HEK293 (cell line): ENCODE measurements around the gene PLEKHA3.

Experiments used
- CTCF ChIA-PET: fragments of 350-600 bp; formaldehyde crosslinking; extraction: SDS; loops from one replicate; lab custom pipeline; 2021; ENCODE audit warnings: antibody characterized with exemption; lab: Yijun Ruan, JAX
- POLR2A ChIA-PET: fragments of 300-600 bp; formaldehyde crosslinking; extraction: SDS; loops from one replicate; lab custom pipeline; 2020; ENCODE audit warnings: antibody characterized with exemption, inconsistent platforms; lab: Yijun Ruan, JAX
- H3K27ac ChIP-seq: fragments of 200-500 bp; sonication (Bioruptor generic); 2 replicates; pipeline ENCODE4 v1.5.1; 2014; ENCODE audit warnings: low read depth, low read length, control low read depth, inconsistent platforms; ENCODE audit errors: extremely low read depth
- H3K36me3 ChIP-seq, 2 experiments: fragments of 200-500 bp in 1 of 2; sonication (Bioruptor generic) in 1 of 2; 1 replicate in 1 of 2; 2 replicates in 1 of 2; pipeline ENCODE4 v1.5.1; 2014 to 2017; ENCODE audit warnings: inconsistent platforms in 2 of 2, low read length in 2 of 2; ENCODE audit not compliant: control insufficient read depth in 2 of 2, insufficient read depth in 1 of 2
- H3K4me1 ChIP-seq: fragments of 200-500 bp; sonication (Bioruptor generic); 2 replicates; pipeline ENCODE4 v1.5.1; 2014; ENCODE audit warnings: mild to moderate bottlenecking, low read length, inconsistent platforms; ENCODE audit not compliant: control insufficient read depth, insufficient read depth
- H3K4me3 ChIP-seq: 2 replicates; pipeline ENCODE4 v1.5.1; 2011; ENCODE audit warnings: low read depth, mild to moderate bottlenecking, control low read depth, low read length, moderate library complexity
- H3K9me3 ChIP-seq: fragments of 200-500 bp; sonication (Bioruptor generic); 2 replicates; pipeline ENCODE4 v1.5.1; 2014; ENCODE audit warnings: low read depth, low read length, inconsistent platforms; ENCODE audit not compliant: control insufficient read depth, insufficient read depth
- ATF2 ChIP-seq: fragments of 450-650 bp; formaldehyde crosslinking; IDR thresholded peaks from 2 replicates; pipeline ENCODE4 v1.5.1; 2016; ENCODE audit warnings: missing biosample characterization, missing genetic modification characterization, low read depth
- BCL11A ChIP-seq: fragments of 450-650 bp; formaldehyde crosslinking; IDR thresholded peaks from 2 replicates; pipeline ENCODE4 v1.5.1; 2016; ENCODE audit warnings: low read depth, missing biosample characterization, missing genetic modification characterization
- EGR2 ChIP-seq: fragments of 450-650 bp; formaldehyde crosslinking; IDR thresholded peaks from 2 replicates; pipeline ENCODE4 v1.5.1; 2016; ENCODE audit warnings: low read depth, missing biosample characterization, missing genetic modification characterization
- GFI1B ChIP-seq: fragments of 450-650 bp; formaldehyde crosslinking; IDR thresholded peaks from 2 replicates; pipeline ENCODE4 v1.5.1; 2016; ENCODE audit warnings: missing biosample characterization, missing genetic modification characterization
- KLF10 ChIP-seq: fragments of 450-650 bp; IDR thresholded peaks from 2 replicates; pipeline ENCODE4 v1.5.1; 2018; ENCODE audit warnings: missing biosample characterization, mild to moderate bottlenecking, missing genetic modification characterization
- ZBTB1 ChIP-seq: fragments of 450-650 bp; formaldehyde crosslinking; IDR thresholded peaks from 2 replicates; pipeline ENCODE4 v1.5.1; 2016; ENCODE audit warnings: missing biosample characterization, missing genetic modification characterization
- ZBTB21 ChIP-seq: fragments of 450-650 bp; formaldehyde crosslinking; IDR thresholded peaks from 2 replicates; pipeline ENCODE4 v1.5.1; 2017; ENCODE audit warnings: missing biosample characterization, missing genetic modification characterization
- ZNF157 ChIP-seq: fragments of 450-650 bp; formaldehyde crosslinking; IDR thresholded peaks from 2 replicates; pipeline ENCODE4 v1.5.1; 2016; ENCODE audit warnings: missing biosample characterization, missing genetic modification characterization
- ZNF24 ChIP-seq: fragments of 450-650 bp; formaldehyde crosslinking; IDR thresholded peaks from 2 replicates; pipeline ENCODE4 v1.5.1; 2016; ENCODE audit warnings: missing biosample characterization, missing genetic modification characterization
- ZNF354C ChIP-seq: fragments of 450-650 bp; formaldehyde crosslinking; IDR thresholded peaks from 2 replicates; pipeline ENCODE4 v1.5.1; 2016; ENCODE audit warnings: missing biosample characterization, missing genetic modification characterization, low read depth, borderline replicate concordance
- ZNF37A ChIP-seq: fragments of 450-650 bp; IDR thresholded peaks from 2 replicates; pipeline ENCODE4 v1.5.1; 2018; ENCODE audit warnings: missing biosample characterization, missing genetic modification characterization
- ZNF394 ChIP-seq: fragments of 450-650 bp; formaldehyde crosslinking; IDR thresholded peaks from 2 replicates; pipeline ENCODE4 v1.5.1; 2016; ENCODE audit warnings: missing biosample characterization, missing genetic modification characterization, mild to moderate bottlenecking, moderate library complexity, borderline replicate concordance
- ZNF518A ChIP-seq: fragments of 450-650 bp; formaldehyde crosslinking; conservative IDR thresholded peaks from 2 replicates; pipeline ENCODE4 v1.5.1; 2016; ENCODE audit warnings: low read depth, missing biosample characterization, missing genetic modification characterization
- ZNF530 ChIP-seq: fragments of 450-650 bp; formaldehyde crosslinking; IDR thresholded peaks from 2 replicates; pipeline ENCODE4 v1.5.1; 2016; ENCODE audit warnings: low read depth, missing biosample characterization, missing genetic modification characterization
- ZNF747 ChIP-seq: fragments of 450-650 bp; formaldehyde crosslinking; IDR thresholded peaks from 2 replicates; pipeline ENCODE4 v1.5.1; 2016; ENCODE audit warnings: missing biosample characterization, missing genetic modification characterization
- ZNF785 ChIP-seq: fragments of 450-650 bp; formaldehyde crosslinking; IDR thresholded peaks from 2 replicates; pipeline ENCODE4 v1.5.1; 2016; ENCODE audit warnings: missing biosample characterization, missing genetic modification characterization
- ZNF830 ChIP-seq: fragments of 450-650 bp; IDR thresholded peaks from 2 replicates; pipeline ENCODE4 v1.5.0; 2018; ENCODE audit warnings: missing biosample characterization, missing genetic modification characterization, low read depth, mild to moderate bottlenecking, moderate library complexity
- ZSCAN18 ChIP-seq: fragments of 450-650 bp; formaldehyde crosslinking; IDR thresholded peaks from 2 replicates; pipeline ENCODE4 v1.5.1; 2016; ENCODE audit warnings: missing biosample characterization, missing genetic modification characterization
- ZXDB ChIP-seq: fragments of 450-650 bp; formaldehyde crosslinking; IDR thresholded peaks from 2 replicates; pipeline ENCODE4 v1.5.1; 2016; ENCODE audit warnings: missing biosample characterization, missing genetic modification characterization
- TF ChIP-seq, protein P1 (sequence below): fragments of 450-650 bp; formaldehyde crosslinking; IDR thresholded peaks from 2 replicates; pipeline ENCODE4 v1.5.1; 2016; ENCODE audit warnings: missing biosample characterization, missing genetic modification characterization
- TF ChIP-seq, protein P2 (sequence below): fragments of 450-650 bp; formaldehyde crosslinking; IDR thresholded peaks from 2 replicates; pipeline ENCODE4 v1.5.1; 2016; ENCODE audit warnings: missing biosample characterization, missing genetic modification characterization
- TF ChIP-seq, protein P3 (sequence below): IDR thresholded peaks from 2 replicates; pipeline ENCODE4 v1.6.1; 2011; ENCODE audit warnings: mild to moderate bottlenecking, low read depth, low read length, borderline replicate concordance

PLEKHA3 gene

DNA sequence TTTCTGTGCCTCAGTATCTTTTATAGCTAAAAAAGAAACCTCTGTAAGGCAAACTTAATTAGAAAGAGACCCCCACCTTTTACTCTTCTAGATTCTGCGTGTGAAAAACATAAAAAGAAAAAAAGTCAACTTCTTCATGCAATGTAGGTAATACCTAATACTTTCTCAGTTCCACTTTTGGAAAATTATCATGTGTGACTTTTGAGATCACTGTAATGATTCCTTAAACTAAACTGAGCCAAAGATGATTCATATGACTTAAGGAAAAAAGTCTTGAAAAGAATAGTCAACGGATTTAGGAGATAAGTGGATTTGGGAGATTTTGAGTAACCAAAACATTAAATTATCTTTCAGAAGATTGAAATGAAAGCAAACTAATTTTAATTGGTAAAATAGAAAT lies 48.9 kb downstream of the PLEKHA3 start (continued):
- TF ChIP-seq ZNF747 (no peak), ZXDB (no peak), ZNF157 (tag by site-specific recombination) (no peak), ZNF24 (tag by site-specific recombination) (no peak), ZNF785 (tag by site-specific recombination) (no peak), KLF10 (tag by site-specific recombination) (no peak), ZBTB21 (tag by site-specific recombination) (no peak), ZNF354C (tag by site-specific recombination) (no peak), ZNF394 (tag by site-specific recombination) (no peak), GFI1B (tag by site-specific recombination) (no peak), ATF2 (tag by site-specific recombination) (no peak), ZNF830 (tag by site-specific recombination) (no peak)
- TF ChIP-seq, protein P1, sequence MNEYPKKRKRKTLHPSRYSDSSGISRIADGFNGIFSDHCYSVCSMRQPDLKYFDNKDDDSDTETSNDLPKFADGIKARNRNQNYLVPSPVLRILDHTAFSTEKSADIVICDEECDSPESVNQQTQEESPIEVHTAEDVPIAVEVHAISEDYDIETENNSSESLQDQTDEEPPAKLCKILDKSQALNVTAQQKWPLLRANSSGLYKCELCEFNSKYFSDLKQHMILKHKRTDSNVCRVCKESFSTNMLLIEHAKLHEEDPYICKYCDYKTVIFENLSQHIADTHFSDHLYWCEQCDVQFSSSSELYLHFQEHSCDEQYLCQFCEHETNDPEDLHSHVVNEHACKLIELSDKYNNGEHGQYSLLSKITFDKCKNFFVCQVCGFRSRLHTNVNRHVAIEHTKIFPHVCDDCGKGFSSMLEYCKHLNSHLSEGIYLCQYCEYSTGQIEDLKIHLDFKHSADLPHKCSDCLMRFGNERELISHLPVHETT (tag by site-specific recombination), result no peak
- TF ChIP-seq, protein P2, sequence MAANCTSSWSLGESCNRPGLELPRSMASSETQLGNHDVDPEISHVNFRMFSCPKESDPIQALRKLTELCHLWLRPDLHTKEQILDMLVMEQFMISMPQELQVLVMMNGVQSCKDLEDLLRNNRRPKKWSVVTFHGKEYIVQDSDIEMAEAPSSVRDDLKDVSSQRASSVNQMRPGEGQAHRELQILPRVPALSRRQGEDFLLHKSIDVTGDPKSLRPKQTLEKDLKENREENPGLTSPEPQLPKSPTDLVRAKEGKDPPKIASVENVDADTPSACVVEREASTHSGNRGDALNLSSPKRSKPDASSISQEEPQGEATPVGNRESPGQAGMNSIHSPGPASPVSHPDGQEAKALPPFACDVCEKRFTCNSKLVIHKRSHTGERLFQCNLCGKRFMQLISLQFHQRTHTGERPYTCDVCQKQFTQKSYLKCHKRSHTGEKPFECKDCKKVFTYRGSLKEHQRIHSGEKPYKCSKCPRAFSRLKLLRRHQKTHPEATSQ (tag by site-specific recombination), result no peak

GRCh38 chr2:178530131-178530530 lies 49.9 kb downstream of the PLEKHA3 start:
- ChIA-PET CTCF (no interaction called here), POLR2A (no interaction called here)
- Histone ChIP-seq H3K27ac (no peak overlapping the region), H3K36me3 (peaks cover 0 to 47% of the 10 kb centered on the region in 2 experiments; a peak in 1 of 3 replicates), H3K9me3 (no peaks in the 10 kb centered on the region), H3K4me3 (no peak overlapping the region), H3K4me1 (no peaks in the 10 kb centered on the region)
- TF ChIP-seq EGR2 (tag by site-specific recombination) (no peak), ZNF37A (tag by site-specific recombination) (no peak), BCL11A (tag by site-specific recombination) (no peak), ZSCAN18 (tag by site-specific recombination) (no peak), ZNF518A (tag by site-specific recombination) (no peak), ZBTB1 (tag by site-specific recombination) (no peak), ZNF530 (tag by site-specific recombination) (no peak)
- TF ChIP-seq, protein P3, sequence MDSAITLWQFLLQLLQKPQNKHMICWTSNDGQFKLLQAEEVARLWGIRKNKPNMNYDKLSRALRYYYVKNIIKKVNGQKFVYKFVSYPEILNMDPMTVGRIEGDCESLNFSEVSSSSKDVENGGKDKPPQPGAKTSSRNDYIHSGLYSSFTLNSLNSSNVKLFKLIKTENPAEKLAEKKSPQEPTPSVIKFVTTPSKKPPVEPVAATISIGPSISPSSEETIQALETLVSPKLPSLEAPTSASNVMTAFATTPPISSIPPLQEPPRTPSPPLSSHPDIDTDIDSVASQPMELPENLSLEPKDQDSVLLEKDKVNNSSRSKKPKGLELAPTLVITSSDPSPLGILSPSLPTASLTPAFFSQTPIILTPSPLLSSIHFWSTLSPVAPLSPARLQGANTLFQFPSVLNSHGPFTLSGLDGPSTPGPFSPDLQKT, result no peak
